ENCODE results near the gene LMBRD2. TPM values are rescaled to one million over a fixed set of nuclear protein-coding genes. Genes with fewer than 3 reads are reported as not detected.
"Not testable (repeated sequence)": the region's sequence is repeated elsewhere in the genome, so short reads cannot be mapped to it uniquely, and the experiment has no call there.

Gene LMBRD2
- total RNA-seq, 1 donor from 2014 or later: 6.4 TPM

GRCh38 chr5:36138900-36139683 lies 12.6 kb downstream of the LMBRD2 start:
- no peaks in the 10 kb centered on the region for H3K9me3 Mint-ChIP-seq (ENCODE audit: unreplicated experiment)
- Histone ChIP-seq H3K4me1 (ENCODE audit: insufficient read depth, low read length) (no peaks in the 10 kb centered on the region), H3K4me3 (ENCODE audit: insufficient read depth, low read depth, low read length) (no peak overlapping the region), H4K20me1 (ENCODE audit: insufficient read depth, low read length) (no peaks in the 10 kb centered on the region), H3K79me2 (ENCODE audit: insufficient read depth, low read length) (peaks cover 2% of the 10 kb centered on the region), H3K4me2 (ENCODE audit: low read length) (no peak overlapping the region), H2AFZ (ENCODE audit: low read depth, low read length) (no peak overlapping the region), H3K36me3 (ENCODE audit: insufficient read depth, low read length) (peaks cover 2% of the 10 kb centered on the region), H3K9ac (ENCODE audit: low read length) (no peak overlapping the region), H3K9me3 (ENCODE audit: insufficient read depth, low read depth, low read length) (peaks cover 4% of the 10 kb centered on the region), H3K27me3 (ENCODE audit: insufficient read depth, low read length) (no peaks in the 10 kb centered on the region), H3K27ac (ENCODE audit: low read depth, low read length) (no peak overlapping the region)
- no peak overlapping the region for H3K27ac Mint-ChIP-seq (ENCODE audit: unreplicated experiment)
- DNase-seq (ENCODE audit: low read depth) (no peak), FAIRE-seq (no peak)
- no peak overlapping the region for H3K4me3 Mint-ChIP-seq (ENCODE audit: unreplicated experiment)
- no peak for TF ChIP-seq EZH2 (IDR thresholded peaks at IDR 0.05; ENCODE audit: insufficient read depth, low read length)
- TF ChIP-seq, protein P1, sequence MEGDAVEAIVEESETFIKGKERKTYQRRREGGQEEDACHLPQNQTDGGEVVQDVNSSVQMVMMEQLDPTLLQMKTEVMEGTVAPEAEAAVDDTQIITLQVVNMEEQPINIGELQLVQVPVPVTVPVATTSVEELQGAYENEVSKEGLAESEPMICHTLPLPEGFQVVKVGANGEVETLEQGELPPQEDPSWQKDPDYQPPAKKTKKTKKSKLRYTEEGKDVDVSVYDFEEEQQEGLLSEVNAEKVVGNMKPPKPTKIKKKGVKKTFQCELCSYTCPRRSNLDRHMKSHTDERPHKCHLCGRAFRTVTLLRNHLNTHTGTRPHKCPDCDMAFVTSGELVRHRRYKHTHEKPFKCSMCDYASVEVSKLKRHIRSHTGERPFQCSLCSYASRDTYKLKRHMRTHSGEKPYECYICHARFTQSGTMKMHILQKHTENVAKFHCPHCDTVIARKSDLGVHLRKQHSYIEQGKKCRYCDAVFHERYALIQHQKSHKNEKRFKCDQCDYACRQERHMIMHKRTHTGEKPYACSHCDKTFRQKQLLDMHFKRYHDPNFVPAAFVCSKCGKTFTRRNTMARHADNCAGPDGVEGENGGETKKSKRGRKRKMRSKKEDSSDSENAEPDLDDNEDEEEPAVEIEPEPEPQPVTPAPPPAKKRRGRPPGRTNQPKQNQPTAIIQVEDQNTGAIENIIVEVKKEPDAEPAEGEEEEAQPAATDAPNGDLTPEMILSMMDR (IDR thresholded peaks at IDR 0.05; ENCODE audit: insufficient read depth, low read depth, low read length): no peak
- H3K36me3 Mint-ChIP-seq (ENCODE audit: low read depth, unreplicated experiment): peaks cover 3% of the 10 kb centered on the region
- H3K4me1 Mint-ChIP-seq (ENCODE audit: low read depth, unreplicated experiment): no peaks in the 10 kb centered on the region
- no peaks in the 10 kb centered on the region for H3K27me3 Mint-ChIP-seq (ENCODE audit: low read depth, unreplicated experiment)

DNA sequence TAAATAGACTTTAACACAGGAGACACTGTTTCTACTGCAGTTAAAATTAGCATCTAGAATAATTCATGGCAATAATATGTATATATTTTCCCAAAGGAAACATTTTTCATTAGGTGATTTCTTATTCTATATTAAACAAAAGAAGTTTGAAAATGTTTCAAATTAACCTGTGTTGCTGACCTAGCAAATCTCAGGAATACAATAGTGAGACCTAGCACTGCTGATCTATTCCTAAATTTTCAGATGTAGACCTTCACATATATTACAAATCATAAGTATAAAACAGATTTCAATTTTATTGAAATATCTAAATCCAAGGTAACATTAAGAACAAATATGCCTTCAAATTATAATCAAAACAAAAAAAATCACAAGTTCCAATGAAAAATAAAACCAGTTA lies 15.1 kb downstream of the LMBRD2 start:
- TF ChIP-seq EZH2 (IDR thresholded peaks at IDR 0.05; ENCODE audit: insufficient read depth, low read length): no peak
- TF ChIP-seq, protein P1 (IDR thresholded peaks at IDR 0.05; ENCODE audit: insufficient read depth, low read depth, low read length): no peak
- peaks cover 3% of the 10 kb centered on the region for H3K36me3 Mint-ChIP-seq (ENCODE audit: low read depth, unreplicated experiment)
- H3K4me1 Mint-ChIP-seq (ENCODE audit: low read depth, unreplicated experiment): no peaks in the 10 kb centered on the region
- Histone ChIP-seq H3K79me2 (ENCODE audit: insufficient read depth, low read length) (no peaks in the 10 kb centered on the region), H3K4me3 (ENCODE audit: insufficient read depth, low read depth, low read length) (no peak overlapping the region), H2AFZ (ENCODE audit: low read depth, low read length) (no peak overlapping the region), H3K4me2 (ENCODE audit: low read length) (no peak overlapping the region), H4K20me1 (ENCODE audit: insufficient read depth, low read length) (no peaks in the 10 kb centered on the region), H3K36me3 (ENCODE audit: insufficient read depth, low read length) (no peaks in the 10 kb centered on the region), H3K9ac (ENCODE audit: low read length) (no peak overlapping the region), H3K9me3 (ENCODE audit: insufficient read depth, low read depth, low read length) (peaks cover 4% of the 10 kb centered on the region), H3K4me1 (ENCODE audit: insufficient read depth, low read length) (no peaks in the 10 kb centered on the region), H3K27ac (ENCODE audit: low read depth, low read length) (no peak overlapping the region), H3K27me3 (ENCODE audit: insufficient read depth, low read length) (no peaks in the 10 kb centered on the region)
- no peak for DNase-seq (ENCODE audit: low read depth)
- no peaks in the 10 kb centered on the region for H3K27me3 Mint-ChIP-seq (ENCODE audit: low read depth, unreplicated experiment)
- FAIRE-seq: no peak
- H3K27ac Mint-ChIP-seq (ENCODE audit: unreplicated experiment): no peak overlapping the region
- no peaks in the 10 kb centered on the region for H3K9me3 Mint-ChIP-seq (ENCODE audit: unreplicated experiment)
- H3K4me3 Mint-ChIP-seq (ENCODE audit: unreplicated experiment): no peak overlapping the region

- no peak overlapping the region for H2AFZ ChIP-seq (ENCODE audit: low read depth, low read length)
- H3K4me3 ChIP-seq (ENCODE audit: insufficient read depth, low read depth, low read length): no peak overlapping the region
- TF ChIP-seq EZH2 (IDR thresholded peaks at IDR 0.05; ENCODE audit: insufficient read depth, low read length): no peak
- TF ChIP-seq, protein P1 (IDR thresholded peaks at IDR 0.05; ENCODE audit: insufficient read depth, low read depth, low read length): no peak
- no peaks in the 10 kb centered on the region for H3K79me2 ChIP-seq (ENCODE audit: insufficient read depth, low read length)
- DNase-seq (ENCODE audit: low read depth): no peak
- H3K9me3 ChIP-seq (ENCODE audit: insufficient read depth, low read depth, low read length): peaks cover 4% of the 10 kb centered on the region
- no peaks in the 10 kb centered on the region for H3K27me3 Mint-ChIP-seq (ENCODE audit: low read depth, unreplicated experiment)
- peaks cover 3% of the 10 kb centered on the region for H3K36me3 Mint-ChIP-seq (ENCODE audit: low read depth, unreplicated experiment)
- no peaks in the 10 kb centered on the region for H3K36me3 ChIP-seq (ENCODE audit: insufficient read depth, low read length)
- FAIRE-seq: no peak
- no peak overlapping the region for H3K4me3 Mint-ChIP-seq (ENCODE audit: unreplicated experiment)
- H3K9ac ChIP-seq (ENCODE audit: low read length): no peak overlapping the region
- no peaks in the 10 kb centered on the region for H3K4me1 ChIP-seq (ENCODE audit: insufficient read depth, low read length)
- no peak overlapping the region for H3K4me2 ChIP-seq (ENCODE audit: low read length)
- H3K27me3 ChIP-seq (ENCODE audit: insufficient read depth, low read length): no peaks in the 10 kb centered on the region
- H3K4me1 Mint-ChIP-seq (ENCODE audit: low read depth, unreplicated experiment): no peaks in the 10 kb centered on the region
- H4K20me1 ChIP-seq (ENCODE audit: insufficient read depth, low read length): no peaks in the 10 kb centered on the region
- H3K9me3 Mint-ChIP-seq (ENCODE audit: unreplicated experiment): no peaks in the 10 kb centered on the region
- H3K27ac Mint-ChIP-seq (ENCODE audit: unreplicated experiment): no peak overlapping the region
- no peak overlapping the region for H3K27ac ChIP-seq (ENCODE audit: low read depth, low read length)
Measured at GRCh38 chr5:36135988-36136387, 15.7 kb downstream of the LMBRD2 start.

DNA sequence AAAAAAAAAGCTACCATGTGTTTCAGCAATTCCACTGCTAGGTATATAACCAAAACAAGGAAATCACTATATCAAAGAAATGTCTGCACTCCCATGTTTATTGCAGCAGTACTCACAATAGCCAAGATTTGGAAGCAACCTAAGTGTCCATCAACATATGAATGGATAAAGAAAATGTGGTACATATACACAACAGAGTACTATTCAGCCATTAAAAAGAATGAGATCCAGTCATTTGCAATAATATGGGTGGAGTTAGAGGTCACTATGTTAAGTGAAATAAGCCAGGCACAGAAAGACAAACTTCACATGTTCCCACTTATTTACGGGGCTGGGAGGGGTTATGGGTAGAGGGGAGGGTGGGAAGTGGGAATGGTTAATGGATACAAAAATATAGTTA lies 18.7 kb downstream of the LMBRD2 start:
- DNase-seq (ENCODE audit: low read depth); H3K9me3 Mint-ChIP-seq (ENCODE audit: unreplicated experiment); H3K36me3 ChIP-seq (ENCODE audit: insufficient read depth, low read length); H3K27me3 ChIP-seq (ENCODE audit: insufficient read depth, low read length); H3K4me3 ChIP-seq (ENCODE audit: insufficient read depth, low read depth, low read length); H3K79me2 ChIP-seq (ENCODE audit: insufficient read depth, low read length); H3K9ac ChIP-seq (ENCODE audit: low read length); H3K9me3 ChIP-seq (ENCODE audit: insufficient read depth, low read depth, low read length); H3K27ac ChIP-seq (ENCODE audit: low read depth, low read length); FAIRE-seq; H4K20me1 ChIP-seq (ENCODE audit: insufficient read depth, low read length); H3K4me1 ChIP-seq (ENCODE audit: insufficient read depth, low read length); H3K27me3 Mint-ChIP-seq (ENCODE audit: low read depth, unreplicated experiment); H3K4me3 Mint-ChIP-seq (ENCODE audit: unreplicated experiment); H2AFZ ChIP-seq (ENCODE audit: low read depth, low read length); H3K27ac Mint-ChIP-seq (ENCODE audit: unreplicated experiment); H3K4me1 Mint-ChIP-seq (ENCODE audit: low read depth, unreplicated experiment); H3K4me2 ChIP-seq (ENCODE audit: low read length): not testable (repeated sequence)
- H3K36me3 Mint-ChIP-seq (ENCODE audit: low read depth, unreplicated experiment): peaks cover 11% of the 10 kb centered on the region
